Kidney epithelial cell (primary cell): ENCODE results near the gene SBK3. TPM values are rescaled to one million over a fixed set of nuclear protein-coding genes. Genes with fewer than 3 reads are reported as not detected.

Experiments
- DNase-seq: peaks from one replicate; pipeline ENCODE4 v3.0.0-alpha.2; 2010; ENCODE audit warnings: low read depth
- H3K27me3 ChIP-seq: 2 replicates; pipeline ENCODE4 v1.6.0; 2011; ENCODE audit warnings: low read length; ENCODE audit not compliant: control insufficient read depth, insufficient read depth
- H3K36me3 ChIP-seq: 2 replicates; pipeline ENCODE4 v1.5.1; 2011; ENCODE audit warnings: low read length; ENCODE audit not compliant: control insufficient read depth, insufficient read depth
- H3K4me3 ChIP-seq: 2 replicates; pipeline ENCODE4 v1.5.1; 2011; ENCODE audit warnings: low read depth, mild to moderate bottlenecking, control low read depth, low read length
- CTCF ChIP-seq: IDR thresholded peaks from 2 replicates; pipeline ENCODE4 v1.5.1; 2011; ENCODE audit warnings: mild to moderate bottlenecking, moderate library complexity, low read length, control low read depth, inconsistent platforms; ENCODE audit not compliant: insufficient read depth, poor library complexity, severe bottlenecking
- total RNA-seq: library from RNA; depleted of rRNA; stranded (reverse); fragments of >200 nt; gene quantifications from 2 replicates; pipeline ENCODE4 v1.2.3, GENCODE V29; 2015

The SBK3 gene
- total RNA-seq, 1 donor from 2014 or later = 0.33 TPM

GRCh38 chr19:55559684-55560083, 14.3 kb upstream of the SBK3 start:
- Histone ChIP-seq H3K4me3 (no peak overlapping the region), H3K27me3 (peaks cover 4% of the 10 kb centered on the region), H3K36me3 (no peaks in the 10 kb centered on the region)
- DNase-seq = no peak
- no peak for TF ChIP-seq CTCF

GRCh38 chr19:55554741-55555152, 9.4 kb upstream of the SBK3 start:
- Histone ChIP-seq H3K36me3 (no peaks in the 10 kb centered on the region), H3K4me3 (no peak overlapping the region), H3K27me3 (no peaks in the 10 kb centered on the region)
- no peak for DNase-seq
- no peak for TF ChIP-seq CTCF

- Histone ChIP-seq H3K4me3 (no peak overlapping the region), H3K36me3 (no peaks in the 10 kb centered on the region), H3K27me3 (no peaks in the 10 kb centered on the region)
- TF ChIP-seq CTCF = no peak
- DNase-seq = no peak
Observed at GRCh38 chr19:55554302-55554701, 9.0 kb upstream of the SBK3 start.

DNA sequence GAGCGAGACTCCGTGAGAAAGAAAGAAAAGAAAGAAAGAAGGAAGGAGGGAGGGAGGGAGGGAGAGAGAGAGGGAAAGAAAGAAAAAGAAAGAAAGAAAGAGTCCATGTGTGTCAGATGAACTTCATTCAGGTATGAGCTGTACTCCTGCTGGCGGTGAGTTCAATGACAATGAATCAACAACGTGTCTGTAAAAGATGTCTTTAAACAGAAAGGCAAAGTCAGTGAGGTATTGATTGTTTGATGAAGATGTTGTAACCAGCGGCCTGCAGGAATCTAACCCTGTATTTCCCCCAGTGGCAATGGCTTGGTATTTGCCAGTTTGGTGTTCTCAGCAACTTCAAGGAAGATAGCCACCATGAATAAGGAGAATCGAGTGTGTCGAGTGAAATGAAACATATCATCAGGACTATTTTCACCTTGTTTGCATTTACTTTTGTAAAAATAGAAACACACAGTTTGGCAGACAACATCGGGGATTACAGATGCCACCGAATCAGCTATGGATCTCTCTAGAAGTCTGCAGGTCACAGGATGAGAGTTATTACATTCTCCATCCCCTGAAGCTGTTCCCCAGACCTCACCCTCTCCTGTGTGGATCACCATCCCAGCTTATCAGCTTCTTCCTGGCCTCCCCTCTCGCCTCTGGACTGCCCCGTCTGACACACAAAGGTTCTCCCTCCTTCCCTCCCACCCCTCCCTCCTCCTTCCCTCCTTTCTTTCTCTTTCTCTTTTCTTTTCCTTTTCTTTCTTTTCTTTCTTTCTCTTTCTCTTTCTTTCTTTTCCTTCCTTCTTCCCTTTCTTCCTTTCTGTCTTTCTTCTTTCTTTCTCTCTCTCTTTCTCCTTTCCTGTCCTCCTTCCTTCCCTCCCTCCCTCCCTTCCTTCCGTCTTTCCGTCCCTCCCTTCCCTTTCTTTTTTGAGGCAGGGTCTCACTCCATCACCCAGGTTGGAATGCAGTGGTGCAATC, 8.2 kb upstream of the SBK3 start:
- no peak for DNase-seq
- H3K4me3 ChIP-seq = no peak overlapping the region
- no peaks in the 10 kb centered on the region for H3K27me3 ChIP-seq
- no peaks in the 10 kb centered on the region for H3K36me3 ChIP-seq
- TF ChIP-seq CTCF = no peak

GRCh38 chr19:55552620-55553019, 7.3 kb upstream of the SBK3 start:
- no peak for TF ChIP-seq CTCF
- Histone ChIP-seq H3K36me3 (no peaks in the 10 kb centered on the region), H3K4me3 (no peak overlapping the region), H3K27me3 (no peaks in the 10 kb centered on the region)
- DNase-seq = peak; percentile 68

GRCh38 chr19:55552206-55552605, 6.9 kb upstream of the SBK3 start:
- DNase-seq = no peak
- H3K4me3 ChIP-seq = no peak overlapping the region

More at GRCh38 chr19:55552206-55552605, 6.9 kb upstream of the SBK3 start:
- TF ChIP-seq CTCF = no peak
- no peaks in the 10 kb centered on the region for H3K27me3 ChIP-seq
- no peaks in the 10 kb centered on the region for H3K36me3 ChIP-seq
